ENCODE measurements around the gene KRT6C.

DNA sequence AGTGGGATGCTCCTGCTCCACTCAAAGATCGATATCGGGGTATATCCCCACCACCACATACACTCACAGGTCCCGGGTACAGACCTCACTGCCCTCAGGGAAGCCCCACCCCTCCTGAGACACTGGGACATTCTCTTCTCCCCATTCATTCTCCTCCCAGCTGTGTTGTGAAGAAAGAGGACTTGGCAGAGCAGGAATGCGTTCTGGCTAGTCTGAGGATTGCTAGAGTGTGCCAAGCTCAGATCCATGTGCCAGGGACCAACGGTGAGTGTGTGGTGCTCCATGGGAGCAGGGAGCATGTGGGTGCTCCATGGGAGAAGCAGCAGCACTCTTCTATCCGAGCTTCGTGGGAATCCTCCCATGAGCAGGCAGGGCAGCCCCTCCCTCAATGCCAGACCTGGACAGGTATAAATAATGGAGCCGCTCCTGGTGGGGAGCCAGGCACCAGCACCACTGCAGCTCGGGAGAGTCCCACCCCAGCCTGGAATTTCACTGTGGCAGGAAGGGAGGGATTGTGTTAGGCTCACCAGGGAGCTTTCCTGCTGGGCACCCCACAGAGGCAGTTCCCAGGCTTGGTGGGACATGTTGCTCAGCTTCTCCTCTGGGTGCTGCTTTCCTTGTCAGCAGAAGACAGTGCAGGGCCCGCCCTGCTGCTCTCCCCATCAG, 48.9 kb upstream of the KRT6C start:
- TF ChIP-seq EZH2 (IDR thresholded peaks at IDR 0.05; ENCODE audit: insufficient read depth, poor library complexity, severe bottlenecking) (no peak), EZH2phosphoT487 (IDR thresholded peaks at IDR 0.05; ENCODE audit: insufficient read depth, low read depth) (no peak)
